ENCODE measurements around the gene SLC66A2.
A peak's percentile ranks its signal among the peaks of the same experiment; 100 is the strongest.

The SLC66A2 gene

DNA sequence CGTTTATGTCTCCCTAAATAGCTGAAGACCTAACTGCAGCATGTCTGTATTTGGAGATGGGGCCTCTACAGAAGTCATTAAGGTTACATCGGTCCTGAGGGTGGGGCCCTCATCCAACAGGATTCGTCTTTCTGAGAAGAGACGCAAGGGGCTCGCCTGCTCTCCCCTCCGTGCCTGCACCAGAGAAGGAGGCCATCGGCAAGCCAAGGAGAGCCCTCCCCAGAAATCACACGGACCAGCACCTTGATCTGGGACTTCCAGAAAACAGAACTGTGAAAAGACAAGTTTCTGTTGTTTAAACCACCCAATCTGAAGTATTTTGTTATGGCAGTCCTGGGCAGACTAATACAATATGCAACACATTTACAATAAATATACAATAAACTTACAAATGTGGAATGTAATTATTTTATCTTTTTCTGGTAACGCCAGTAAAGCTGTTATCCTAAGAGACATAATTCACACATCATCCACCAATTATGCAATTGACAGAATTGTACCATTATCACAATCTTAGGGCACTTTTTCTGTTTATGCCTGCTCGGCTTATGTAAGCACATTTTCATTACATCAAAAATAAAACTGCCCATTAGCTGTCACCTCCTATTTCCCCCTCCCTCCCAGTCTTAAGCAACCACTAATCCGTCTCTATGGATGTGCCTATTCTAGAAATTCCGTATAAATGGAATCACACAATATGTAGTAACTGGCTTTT lies 19.1 kb upstream of the SLC66A2 start:
- H3F3A ChIP-seq (ENCODE audit: insufficient read depth, low read length) = no peaks in the 10 kb centered on the region
- no peaks in the 10 kb centered on the region for H3K9me3 ChIP-seq (replicated peaks; ENCODE audit: insufficient read depth, low read length)
- no peaks in the 10 kb centered on the region for H3K27me3 ChIP-seq (replicated peaks; ENCODE audit: insufficient read depth, low read length)
- no peaks in the 10 kb centered on the region for H3K9me2 ChIP-seq (replicated peaks; ENCODE audit: insufficient read depth, low read length)
- no peak for TF ChIP-seq EZH2phosphoT487 (IDR thresholded peaks at IDR 0.05; ENCODE audit: low read length)
- no peak for TF ChIP-seq EZH2 (optimal IDR thresholded peaks at IDR 0.05; ENCODE audit: low read depth, low read length)
- TF ChIP-seq, protein P1, sequence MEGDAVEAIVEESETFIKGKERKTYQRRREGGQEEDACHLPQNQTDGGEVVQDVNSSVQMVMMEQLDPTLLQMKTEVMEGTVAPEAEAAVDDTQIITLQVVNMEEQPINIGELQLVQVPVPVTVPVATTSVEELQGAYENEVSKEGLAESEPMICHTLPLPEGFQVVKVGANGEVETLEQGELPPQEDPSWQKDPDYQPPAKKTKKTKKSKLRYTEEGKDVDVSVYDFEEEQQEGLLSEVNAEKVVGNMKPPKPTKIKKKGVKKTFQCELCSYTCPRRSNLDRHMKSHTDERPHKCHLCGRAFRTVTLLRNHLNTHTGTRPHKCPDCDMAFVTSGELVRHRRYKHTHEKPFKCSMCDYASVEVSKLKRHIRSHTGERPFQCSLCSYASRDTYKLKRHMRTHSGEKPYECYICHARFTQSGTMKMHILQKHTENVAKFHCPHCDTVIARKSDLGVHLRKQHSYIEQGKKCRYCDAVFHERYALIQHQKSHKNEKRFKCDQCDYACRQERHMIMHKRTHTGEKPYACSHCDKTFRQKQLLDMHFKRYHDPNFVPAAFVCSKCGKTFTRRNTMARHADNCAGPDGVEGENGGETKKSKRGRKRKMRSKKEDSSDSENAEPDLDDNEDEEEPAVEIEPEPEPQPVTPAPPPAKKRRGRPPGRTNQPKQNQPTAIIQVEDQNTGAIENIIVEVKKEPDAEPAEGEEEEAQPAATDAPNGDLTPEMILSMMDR (IDR thresholded peaks at IDR 0.05; ENCODE audit: low read length) = no peak
- peaks cover 32% of the 10 kb centered on the region for H3K79me2 ChIP-seq (ENCODE audit: low read length)
- no peak overlapping the region for H3K27ac ChIP-seq (ENCODE audit: low read length)
- no peaks in the 10 kb centered on the region for H4K20me1 ChIP-seq (ENCODE audit: insufficient read depth, low read length)
- DNase-seq = no peak
- H3K36me3 ChIP-seq (replicated peaks; ENCODE audit: insufficient read depth, low read length) = peaks cover 16% of the 10 kb centered on the region
- no peak overlapping the region for H2AFZ ChIP-seq (ENCODE audit: low read length)
- H3K4me3 ChIP-seq (ENCODE audit: low read length) = no peak overlapping the region
- no peak overlapping the region for H3K9ac ChIP-seq (ENCODE audit: low read length)
- no peaks in the 10 kb centered on the region for H3K4me1 ChIP-seq (ENCODE audit: low read length)
- no peak overlapping the region for H3K4me2 ChIP-seq (ENCODE audit: low read depth, low read length)

DNA sequence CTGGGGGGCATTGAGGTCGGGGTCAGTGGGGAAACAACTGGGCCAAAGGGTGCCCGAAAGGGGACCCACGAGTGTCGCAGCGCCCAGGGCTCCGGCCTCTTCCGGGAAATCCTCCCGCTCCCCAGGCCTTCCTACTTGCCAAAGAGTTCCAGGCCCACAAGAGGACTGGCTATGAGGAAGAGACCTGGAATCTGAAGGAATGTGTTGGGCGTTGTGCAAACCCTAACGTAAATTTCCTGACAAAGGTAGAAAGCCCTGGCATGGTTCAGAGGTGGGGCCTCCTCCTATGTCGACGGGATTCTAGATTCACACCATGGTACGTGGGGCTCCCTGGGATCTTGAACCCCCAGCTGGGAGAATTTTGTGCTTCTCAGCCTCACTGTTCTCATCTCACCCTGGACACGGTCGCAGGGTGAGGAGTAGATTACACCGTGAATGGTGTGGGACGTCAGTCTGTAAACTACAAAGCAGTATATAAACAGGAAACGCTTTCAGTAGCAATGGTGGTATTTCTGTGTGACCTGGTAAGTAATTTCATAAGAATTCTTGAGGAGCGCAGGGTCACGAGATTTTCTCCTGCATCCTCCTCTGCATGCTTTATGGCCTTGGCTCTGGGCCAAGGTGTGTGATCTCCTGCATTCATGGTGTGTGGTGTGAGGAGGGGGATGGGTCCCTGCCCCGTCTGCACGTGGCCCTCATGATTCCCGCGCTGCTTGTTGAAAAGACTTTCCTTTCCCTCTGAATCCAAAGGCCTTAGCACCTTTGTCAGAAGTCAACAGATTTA lies 13.9 kb upstream of the SLC66A2 start:
- Histone ChIP-seq H3K4me2 (ENCODE audit: low read depth, low read length) (peak overlapping the region; percentile 66), H3K9me3 (replicated peaks; ENCODE audit: insufficient read depth, low read length) (no peaks in the 10 kb centered on the region), H3F3A (ENCODE audit: insufficient read depth, low read length) (no peaks in the 10 kb centered on the region), H4K20me1 (ENCODE audit: insufficient read depth, low read length) (no peaks in the 10 kb centered on the region), H3K36me3 (replicated peaks; ENCODE audit: insufficient read depth, low read length) (no peaks in the 10 kb centered on the region), H3K79me2 (ENCODE audit: low read length) (no peaks in the 10 kb centered on the region), H3K9ac (ENCODE audit: low read length) (peak overlapping the region; percentile 63), H3K9me2 (replicated peaks; ENCODE audit: insufficient read depth, low read length) (no peaks in the 10 kb centered on the region), H3K4me1 (ENCODE audit: low read length) (no peaks in the 10 kb centered on the region), H3K27ac (ENCODE audit: low read length) (no peak overlapping the region), H3K27me3 (replicated peaks; ENCODE audit: insufficient read depth, low read length) (no peaks in the 10 kb centered on the region), H2AFZ (ENCODE audit: low read length) (0 out of 2 replicates have a peak overlapping the region, but pooled peaks have one; percentile 27), H3K4me3 (ENCODE audit: low read length) (peak overlapping the region; percentile 54)
- no peak for TF ChIP-seq EZH2phosphoT487 (IDR thresholded peaks at IDR 0.05; ENCODE audit: low read length)
- TF ChIP-seq, protein P1 (IDR thresholded peaks at IDR 0.05; ENCODE audit: low read length) = no peak
- TF ChIP-seq EZH2 (optimal IDR thresholded peaks at IDR 0.05; ENCODE audit: low read depth, low read length) = no peak
- no peak for DNase-seq

DNA sequence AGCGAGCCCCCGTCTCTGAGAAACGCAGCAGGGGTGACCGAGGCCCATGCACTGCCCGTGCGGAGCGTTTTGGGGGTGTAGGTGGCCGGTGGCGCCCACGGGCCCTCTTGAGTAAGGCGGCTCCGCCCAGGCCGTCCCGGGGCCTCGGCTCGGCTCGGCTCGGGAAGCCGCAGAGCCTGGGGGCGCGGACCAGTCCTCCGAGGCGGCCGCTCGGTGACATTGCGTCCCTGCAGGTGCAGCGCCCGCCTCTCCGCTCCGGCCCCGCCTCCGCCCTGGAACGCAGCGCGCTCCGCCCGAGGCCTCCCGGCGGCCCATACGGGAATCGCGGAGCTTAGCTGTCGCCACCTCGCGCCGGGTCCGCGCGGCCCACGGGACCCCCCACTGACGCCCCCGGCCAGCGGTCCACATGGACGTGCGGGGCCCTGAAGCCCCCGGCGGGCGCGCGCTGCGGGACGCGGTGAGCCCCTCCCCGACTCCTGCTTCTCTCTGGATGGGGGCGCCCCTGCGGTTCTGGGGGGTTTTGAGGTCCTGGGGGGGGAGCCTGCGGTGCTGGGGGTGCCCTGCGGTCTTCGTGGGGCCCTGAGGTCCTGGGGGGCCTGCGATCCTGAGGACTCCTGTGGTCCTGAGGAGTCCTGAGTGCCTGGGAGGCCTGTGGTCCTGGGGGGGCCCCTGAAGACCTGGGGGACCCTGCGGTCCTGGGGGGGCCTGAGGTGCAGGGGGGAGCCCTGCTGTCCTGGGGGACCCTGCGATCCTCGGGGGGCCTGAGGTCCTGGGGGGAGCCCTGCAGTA lies 13.1 kb upstream of the SLC66A2 start, which contains the start of gene HSBP1L1:
HSBP1L1 (plus strand) TSS at position 314 of the 789 bp plus-strand sequence; CDS start at position 407, 93 bp downstream.
- no peaks in the 10 kb centered on the region for H3K9me2 ChIP-seq (replicated peaks; ENCODE audit: insufficient read depth, low read length)
- peak; percentile 61 for DNase-seq
- H3K79me2 ChIP-seq (ENCODE audit: low read length) = no peaks in the 10 kb centered on the region
- TF ChIP-seq, protein P1 (IDR thresholded peaks at IDR 0.05; ENCODE audit: low read length) = no peak; the same call in 1 of the 2 replicates
- TF ChIP-seq EZH2 (optimal IDR thresholded peaks at IDR 0.05; ENCODE audit: low read depth, low read length) (no peak), EZH2phosphoT487 (IDR thresholded peaks at IDR 0.05; ENCODE audit: low read length) (no peak)
- no peaks in the 10 kb centered on the region for H3K9me3 ChIP-seq (replicated peaks; ENCODE audit: insufficient read depth, low read length)
- no peak within 1 kb of the TSS for H3K27ac ChIP-seq (ENCODE audit: low read length)
- H4K20me1 ChIP-seq (ENCODE audit: insufficient read depth, low read length) = no peaks in the 10 kb centered on the region
- H3K4me1 ChIP-seq (ENCODE audit: low read length) = no peaks in the 10 kb centered on the region
- peak within 1 kb of the TSS; percentile 53 for H2AFZ ChIP-seq (ENCODE audit: low read length)
- peak within 1 kb of the TSS; percentile 54 for H3K4me3 ChIP-seq (ENCODE audit: low read length)
- no peaks in the 10 kb centered on the region for H3F3A ChIP-seq (ENCODE audit: insufficient read depth, low read length)
- peaks cover 3% of the 10 kb centered on the region; the same call in 1 of the 2 replicates for H3K27me3 ChIP-seq (replicated peaks; ENCODE audit: insufficient read depth, low read length)
- H3K36me3 ChIP-seq (replicated peaks; ENCODE audit: insufficient read depth, low read length) = no peaks in the 10 kb centered on the region
- peak within 1 kb of the TSS; percentile 66 for H3K4me2 ChIP-seq (ENCODE audit: low read depth, low read length)
- H3K9ac ChIP-seq (ENCODE audit: low read length) = peak within 1 kb of the TSS; percentile 63

All from MM.1S (cell line).